ENCODE data around the gene BLOC1S5.

GRCh38 chr6:8017276-8017701 is 46.9 kb downstream of the BLOC1S5 start:
- TF ChIP-seq CTCF (IDR thresholded peaks at IDR 0.05; ENCODE audit: low read depth, low read length) (no peak), POLR2A (IDR thresholded peaks at IDR 0.05; ENCODE audit: extremely low read depth, insufficient read length) (no peak), MAX (IDR thresholded peaks at IDR 0.05; ENCODE audit: low read depth, low read length) (no peak), MYC (IDR thresholded peaks at IDR 0.05; ENCODE audit: low read depth, low read length) (no peak)
